NCI-H2107 (cell line): ENCODE results near the gene TMEM132D.

Experiments
- DNase-seq: peaks from one replicate; lab custom pipeline; 2025; lab: John Stamatoyannopoulos, UW

Gene TMEM132D

GRCh38 chr12:129534966-129535750 lies 368.7 kb downstream of the TMEM132D start:
- DNase-seq, result no peak

DNA sequence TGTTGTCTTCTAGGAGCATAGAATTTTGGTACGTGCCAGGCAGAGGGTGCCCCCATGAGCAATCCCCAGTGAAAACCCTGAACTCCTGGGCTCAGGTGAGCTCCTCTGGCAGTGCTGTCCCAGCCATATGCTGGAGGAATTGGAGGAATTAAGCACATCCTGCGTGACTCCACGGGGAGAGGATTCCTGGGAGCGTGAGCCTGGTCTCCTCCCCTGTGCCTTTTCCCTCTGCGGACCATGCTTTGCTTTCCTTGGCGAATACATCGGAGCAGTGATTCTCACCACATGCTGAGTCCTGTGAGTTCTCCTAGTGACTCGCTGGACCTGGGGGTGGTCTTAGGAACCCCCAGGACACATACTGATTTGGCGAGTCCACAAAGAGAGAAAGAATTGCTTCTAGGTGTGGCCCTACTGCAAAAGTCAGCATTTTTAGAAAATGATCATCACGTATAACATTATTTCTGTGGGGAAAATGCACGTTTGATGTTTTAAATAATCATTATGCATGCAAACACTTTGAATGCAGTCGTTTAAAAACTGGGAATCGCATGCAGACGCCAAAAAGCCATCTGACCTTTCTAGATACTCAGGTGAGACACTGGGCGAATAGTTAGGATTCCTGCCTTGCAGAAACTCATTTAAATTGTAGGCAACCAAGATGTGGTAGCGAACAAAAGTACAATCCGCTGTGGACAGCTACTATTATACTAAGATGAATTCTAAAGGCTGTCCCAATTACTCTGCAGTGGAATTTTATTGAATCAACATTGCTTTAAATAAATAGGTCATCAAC lies 370.9 kb downstream of the TMEM132D start:
- no peak for DNase-seq

GRCh38 chr12:129532082-129532481 lies 371.7 kb downstream of the TMEM132D start:
- no peak for DNase-seq

DNA sequence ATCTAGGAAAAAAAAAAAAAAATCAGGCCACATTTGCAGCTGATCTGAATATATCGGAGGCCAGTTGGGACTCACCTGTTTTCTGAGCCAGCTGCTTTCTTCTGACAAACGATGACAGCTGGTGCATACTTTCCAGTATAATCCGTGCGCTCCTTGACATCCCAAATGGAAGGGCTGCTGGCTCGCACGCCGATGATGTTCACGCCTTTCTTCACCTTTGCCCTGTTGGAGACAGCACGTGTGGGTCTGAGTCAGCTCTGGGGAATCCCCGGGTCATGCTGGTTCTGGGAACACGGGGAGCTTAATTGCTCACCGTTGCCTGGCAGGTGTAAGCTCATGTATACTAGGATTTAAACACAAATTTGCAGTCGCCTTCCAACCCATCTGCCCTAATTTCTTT lies 372.8 kb downstream of the TMEM132D start:
- DNase-seq, result no peak

GRCh38 chr12:129530517-129530916 lies 373.3 kb downstream of the TMEM132D start:
- no peak for DNase-seq

GRCh38 chr12:129527506-129527905 lies 376.3 kb downstream of the TMEM132D start:
- DNase-seq, result no peak

GRCh38 chr12:129523621-129524020 lies 380.2 kb downstream of the TMEM132D start:
- no peak for DNase-seq

DNA sequence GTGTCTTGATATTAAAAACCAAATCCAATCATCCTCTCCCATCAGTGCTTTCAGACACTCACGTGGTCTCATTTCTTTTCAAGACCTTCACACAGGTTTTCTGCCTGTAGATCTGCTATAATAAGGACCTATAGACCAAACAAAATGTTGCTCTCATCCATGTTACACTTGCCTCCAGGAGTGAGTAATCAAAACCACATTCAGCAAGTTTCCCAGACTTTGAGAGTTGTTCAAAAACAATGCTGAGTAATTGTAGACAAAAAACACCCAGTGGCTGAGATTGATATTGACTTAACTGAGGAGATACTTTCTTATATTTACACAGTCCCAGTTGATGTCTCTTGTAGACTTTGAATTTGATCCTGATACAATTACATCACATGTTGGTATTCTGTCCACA lies 383.1 kb downstream of the TMEM132D start:
- no peak for DNase-seq

GRCh38 chr12:129503802-129504201 lies 400.0 kb downstream of the TMEM132D start:
- no peak for DNase-seq

GRCh38 chr12:129496226-129496625 lies 407.6 kb downstream of the TMEM132D start:
- no peak for DNase-seq

- no peak for DNase-seq
These were observed 409.1 kb downstream of the TMEM132D start for GRCh38 chr12:129494766-129495165.

GRCh38 chr12:129494260-129494659 lies 409.6 kb downstream of the TMEM132D start:
- DNase-seq, result no peak

GRCh38 chr12:129489100-129489676 lies 414.6 kb downstream of the TMEM132D start:
- DNase-seq, result no peak

GRCh38 chr12:129486931-129487330 lies 416.9 kb downstream of the TMEM132D start:
- no peak for DNase-seq

DNA sequence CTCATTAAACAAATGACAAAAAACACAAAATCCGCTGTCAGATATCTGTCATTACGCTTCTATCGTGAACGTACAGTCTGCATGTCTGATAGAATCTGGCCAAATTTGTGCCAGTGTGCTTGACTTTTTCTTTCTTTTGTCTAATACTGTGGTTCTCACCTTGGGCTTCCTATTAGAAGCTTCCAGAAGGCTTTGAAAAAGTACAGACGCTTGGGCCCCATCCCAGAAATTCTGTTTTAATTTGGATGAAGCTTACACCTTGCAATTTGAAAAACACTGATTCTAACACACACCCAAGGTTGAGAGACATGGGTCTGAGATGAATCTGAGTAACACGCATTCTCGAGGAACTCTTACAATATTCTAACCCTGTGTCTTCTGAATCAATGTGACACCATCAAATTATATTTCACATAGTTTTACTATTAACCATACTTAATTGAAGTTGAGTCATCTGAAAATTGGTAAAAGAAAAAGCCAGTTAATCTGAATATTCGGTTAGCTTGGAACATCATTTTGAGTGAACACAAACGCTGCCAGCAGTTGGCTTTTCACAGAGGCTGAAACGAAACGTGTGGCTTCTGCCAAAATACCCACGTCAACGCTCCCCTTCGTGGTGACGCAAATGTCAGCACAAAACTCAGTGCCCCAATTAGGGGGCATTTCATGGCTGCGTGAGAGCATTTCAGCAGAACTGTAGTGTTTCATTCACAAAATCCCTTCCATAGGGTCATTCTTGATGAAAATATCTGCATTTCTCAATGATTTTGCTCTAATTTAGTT lies 420.5 kb downstream of the TMEM132D start:
- DNase-seq, result no peak

DNA sequence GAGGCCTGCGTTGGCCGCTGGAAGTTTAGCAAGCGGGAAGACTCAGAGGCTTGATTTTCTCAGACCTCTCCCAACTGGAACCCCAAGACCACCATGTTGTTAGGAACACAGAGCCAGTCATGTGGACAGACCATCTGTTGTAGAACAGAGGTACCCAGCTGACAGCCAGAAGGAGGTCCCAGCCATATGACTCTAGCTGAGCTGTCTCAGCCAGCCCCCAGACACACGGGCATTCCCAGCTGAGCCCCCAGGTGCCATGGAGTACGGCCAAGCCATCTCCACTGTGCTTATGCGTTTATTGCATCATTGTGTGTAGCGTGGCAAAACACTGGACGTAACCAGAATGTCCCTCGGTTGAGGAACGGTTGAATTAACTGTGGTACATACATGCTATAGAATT lies 421.9 kb downstream of the TMEM132D start:
- no peak for DNase-seq

- no peak for DNase-seq
These were observed 433.6 kb downstream of the TMEM132D start for GRCh38 chr12:129470196-129470595.

DNA sequence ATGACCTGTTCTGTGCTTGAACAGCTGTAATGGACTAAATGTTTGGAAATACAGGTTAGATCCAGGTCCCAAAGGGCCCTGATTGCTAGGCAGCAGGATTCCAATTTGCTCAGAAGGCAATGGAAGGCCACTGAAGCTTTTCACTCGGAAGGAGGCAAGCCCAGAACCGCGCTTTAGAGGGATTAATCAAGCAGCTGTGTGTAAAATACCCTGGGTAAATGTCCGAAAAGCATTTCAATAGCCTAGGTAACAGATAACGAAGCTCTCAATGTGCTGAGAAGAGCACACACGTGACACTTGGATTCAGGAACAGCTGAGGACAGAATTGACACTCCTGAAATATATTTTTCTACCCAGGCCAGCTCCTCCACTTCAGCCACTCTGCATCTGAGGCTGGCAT lies 436.1 kb downstream of the TMEM132D start:
- DNase-seq, result no peak

GRCh38 chr12:129467289-129467688 lies 436.5 kb downstream of the TMEM132D start:
- no peak for DNase-seq

DNA sequence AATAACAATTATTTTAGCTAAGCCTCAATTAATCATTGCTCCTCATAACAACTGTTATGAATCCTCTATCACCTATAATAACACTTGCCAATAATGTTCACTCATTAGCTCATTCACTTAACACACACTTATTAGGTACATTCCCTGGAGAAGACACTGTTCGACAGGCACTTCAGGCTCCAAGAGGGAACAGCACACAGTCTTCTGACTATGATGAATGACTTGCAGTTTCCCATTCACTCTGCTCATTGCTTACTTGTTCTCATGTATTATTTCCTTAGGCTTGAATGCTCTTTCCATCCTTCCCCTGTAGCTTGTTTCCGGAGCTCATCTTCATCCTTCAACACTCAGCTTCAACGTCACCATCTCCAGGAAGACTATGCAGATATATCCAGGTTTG lies 437.3 kb downstream of the TMEM132D start:
- no peak for DNase-seq

GRCh38 chr12:129459886-129460285 lies 443.9 kb downstream of the TMEM132D start:
- DNase-seq, result no peak

- no peak for DNase-seq
These were observed 457.1 kb downstream of the TMEM132D start for GRCh38 chr12:129446696-129447095.
